Neuronal stem cell (in vitro differentiated cells): ENCODE data around the gene ADGRG6.
A peak's percentile ranks its signal among the peaks of the same experiment; 100 is the strongest.

Experiments used
- DNase-seq: peaks from one replicate; pipeline ENCODE4 v3.0.0-alpha.2; 2013; ENCODE audit warnings: low spot score
- H2AFZ ChIP-seq: one replicate; pipeline ENCODE4 v1.6.1; 2013; ENCODE audit warnings: mild to moderate bottlenecking, low read length, inconsistent platforms
- H2AK5ac ChIP-seq: 2 replicates; pipeline ENCODE4 v1.6.1; 2013; ENCODE audit warnings: low read depth, mild to moderate bottlenecking, inconsistent platforms, low read length, moderate library complexity, mixed read lengths
- H2BK120ac ChIP-seq: 2 replicates; pipeline ENCODE4 v1.6.1; 2013; ENCODE audit warnings: low read depth, mild to moderate bottlenecking, inconsistent platforms, low read length, moderate library complexity, mixed read lengths
- H2BK12ac ChIP-seq: one replicate; pipeline ENCODE4 v1.6.1; 2013; ENCODE audit warnings: low read length, inconsistent platforms
- H2BK15ac ChIP-seq: 2 replicates; pipeline ENCODE4 v1.6.1; 2013; ENCODE audit warnings: mild to moderate bottlenecking, low read length, inconsistent platforms, mixed read lengths
- H2BK5ac ChIP-seq: one replicate; pipeline ENCODE4 v1.6.1; 2013; ENCODE audit warnings: inconsistent platforms, mild to moderate bottlenecking, low read length, moderate library complexity
- H3K14ac ChIP-seq: one replicate; pipeline ENCODE4 v1.6.1; 2013; ENCODE audit warnings: low read length, inconsistent platforms
- H3K18ac ChIP-seq: 2 replicates; pipeline ENCODE4 v1.6.1; 2013; ENCODE audit warnings: low read length, inconsistent platforms
- H3K23ac ChIP-seq: 2 replicates; pipeline ENCODE4 v1.6.1; 2013; ENCODE audit warnings: low read depth, mild to moderate bottlenecking, mixed read lengths, low read length, inconsistent platforms; ENCODE audit not compliant: poor library complexity
- H3K27ac ChIP-seq: replicated peaks from 3 replicates; pipeline ENCODE4 v1.5.1; 2013; ENCODE audit warnings: low read length, inconsistent platforms
- H3K27me3 ChIP-seq, 3 experiments: 2 replicates each; pipeline ENCODE4 v1.6.1; 2013; ENCODE audit warnings: low read length in 3 of 3, mild to moderate bottlenecking in 2 of 3, inconsistent platforms in 1 of 3, low read depth in 1 of 3, mixed read lengths in 1 of 3, moderate library complexity in 1 of 3; ENCODE audit not compliant: control insufficient read depth in 3 of 3, insufficient read depth in 3 of 3
- H3K36me3 ChIP-seq, 2 donors: replicated peaks in 1 of 2; 2 replicates each; pipeline ENCODE4 v1.6.1; 2013; ENCODE audit warnings: low read length in 2 of 2; ENCODE audit not compliant: control insufficient read depth in 2 of 2, insufficient read depth in 2 of 2
- H3K4ac ChIP-seq: 2 replicates; pipeline ENCODE4 v1.6.1; 2013; ENCODE audit warnings: inconsistent platforms, mild to moderate bottlenecking, low read length, moderate library complexity
- H3K4me1 ChIP-seq, 2 donors: 1 replicate in 1 of 2; 2 replicates in 1 of 2; pipeline ENCODE4 v1.6.1; 2013; ENCODE audit warnings: low read length in 2 of 2, low read depth in 1 of 2; ENCODE audit not compliant: control insufficient read depth in 2 of 2, insufficient read depth in 1 of 2
- H3K4me2 ChIP-seq: one replicate; pipeline ENCODE4 v1.6.1; 2013; ENCODE audit warnings: mild to moderate bottlenecking, low read length, inconsistent platforms; ENCODE audit not compliant: insufficient read depth, poor library complexity, severe bottlenecking
- H3K4me3 ChIP-seq, 2 donors: 2 replicates each; pipeline ENCODE4 v1.5.1; 2013; ENCODE audit warnings: low read length in 2 of 2, mild to moderate bottlenecking in 2 of 2, inconsistent platforms in 1 of 2, moderate library complexity in 1 of 2
- H3K79me1 ChIP-seq: one replicate; pipeline ENCODE4 v1.6.1; 2013; ENCODE audit warnings: low read depth, mild to moderate bottlenecking, inconsistent platforms, low read length, moderate library complexity
- H3K9ac ChIP-seq: one replicate; pipeline ENCODE4 v1.6.1; 2013; ENCODE audit warnings: mild to moderate bottlenecking, low read depth, low read length, inconsistent platforms; ENCODE audit not compliant: poor library complexity
- H3K9me3 ChIP-seq, 2 donors: replicated peaks in 1 of 2; 2 replicates each; pipeline versions ENCODE3 to v1.6.1; 2013; ENCODE audit warnings: low read length in 2 of 2, mild to moderate bottlenecking in 2 of 2, inconsistent platforms in 1 of 2, low read depth in 1 of 2, mixed read lengths in 1 of 2, moderate library complexity in 1 of 2; ENCODE audit not compliant: control insufficient read depth in 2 of 2, insufficient read depth in 1 of 2
- H4K8ac ChIP-seq: one replicate; pipeline ENCODE4 v1.6.1; 2013; ENCODE audit warnings: low read depth, mild to moderate bottlenecking, inconsistent platforms, low read length, moderate library complexity
- H4K91ac ChIP-seq: one replicate; pipeline ENCODE4 v1.6.1; 2013; ENCODE audit warnings: low read length, low read depth, mild to moderate bottlenecking, inconsistent platforms; ENCODE audit not compliant: poor library complexity
- WGBS, 2 donors: extraction: QIAGEN DNeasy Blood & Tissue Kit; methylation state at CpG; one replicate each; pipeline ENCODE4 v1.1.7; 2013; ENCODE audit warnings: missing lambda C conversion rate in 2 of 2, mixed read lengths in 1 of 2; ENCODE audit not compliant: insufficient read length in 2 of 2, insufficient replicate concordance in 1 of 2; ENCODE audit errors: extremely low coverage in 2 of 2; 5-methylcytosine and 5-hydroxymethylcytosine counted together

ADGRG6 gene

GRCh38 chr6:142266060-142266459, 35.7 kb upstream of the ADGRG6 start:
- no peak overlapping the region for H2BK12ac ChIP-seq
- no peak overlapping the region for H3K9ac ChIP-seq
- H3K27me3 ChIP-seq: no peaks in the 10 kb centered on the region
- peaks cover 0 to 2% of the 10 kb centered on the region in 2 donors for H3K9me3 ChIP-seq
- H3K4me3 ChIP-seq: no peak overlapping the region
- H3K14ac ChIP-seq: no peak overlapping the region
- H3K18ac ChIP-seq: no peak overlapping the region
- H3K27ac ChIP-seq: no peak overlapping the region
- no peaks in the 10 kb centered on the region for H3K79me1 ChIP-seq
- H2BK15ac ChIP-seq: no peak overlapping the region
- no peak overlapping the region for H3K4me2 ChIP-seq
- no peak overlapping the region for H2AK5ac ChIP-seq
- no CpG with 5 or more reads among the region's 4 CpGs for WGBS, 2 donors
- H2BK5ac ChIP-seq: no peak overlapping the region
- no peak overlapping the region for H3K23ac ChIP-seq
- no peak overlapping the region for H2BK120ac ChIP-seq
- H4K91ac ChIP-seq: no peak overlapping the region
- no peak for DNase-seq
- no peaks in the 10 kb centered on the region for H3K4me1 ChIP-seq
- H2AFZ ChIP-seq: peak overlapping the region; percentile 34
- H3K4ac ChIP-seq: no peak overlapping the region
- no peaks in the 10 kb centered on the region for H3K36me3 ChIP-seq
- no peak overlapping the region for H4K8ac ChIP-seq

- no peaks in the 10 kb centered on the region for H3K27me3 ChIP-seq
- no peak overlapping the region for H2AK5ac ChIP-seq
- H3K79me1 ChIP-seq: no peaks in the 10 kb centered on the region
- H3K9me3 ChIP-seq: no peaks in the 10 kb centered on the region
- H3K4me3 ChIP-seq: no peak overlapping the region
- no peak overlapping the region for H4K8ac ChIP-seq
- DNase-seq: no peak
- H3K36me3 ChIP-seq: no peaks in the 10 kb centered on the region
- no peak overlapping the region for H3K4me2 ChIP-seq
- WGBS, 2 donors: no CpG with 5 or more reads among the region's 1 CpG
- no peak overlapping the region for H3K9ac ChIP-seq
- H3K18ac ChIP-seq: no peak overlapping the region
- H2BK15ac ChIP-seq: no peak overlapping the region
- no peak overlapping the region for H3K4ac ChIP-seq
- H2BK5ac ChIP-seq: no peak overlapping the region
- H3K27ac ChIP-seq: no peak overlapping the region
- H3K23ac ChIP-seq: no peak overlapping the region
- H2AFZ ChIP-seq: no peak overlapping the region
- no peaks in the 10 kb centered on the region for H3K4me1 ChIP-seq
- H3K14ac ChIP-seq: no peak overlapping the region
- H2BK120ac ChIP-seq: no peak overlapping the region
- H4K91ac ChIP-seq: no peak overlapping the region
- no peak overlapping the region for H2BK12ac ChIP-seq
Observed at GRCh38 chr6:142271476-142271875, 30.3 kb upstream of the ADGRG6 start.

GRCh38 chr6:142274656-142275055, 27.2 kb upstream of the ADGRG6 start:
- no peak overlapping the region for H2BK12ac ChIP-seq
- H3K79me1 ChIP-seq: no peaks in the 10 kb centered on the region
- H3K27ac ChIP-seq: no peak overlapping the region
- peaks cover 0 to 2% of the 10 kb centered on the region in 2 donors for H3K4me1 ChIP-seq
- no peak for DNase-seq
- no peak overlapping the region for H2BK5ac ChIP-seq
- no peaks in the 10 kb centered on the region for H3K9me3 ChIP-seq
- H3K36me3 ChIP-seq: no peaks in the 10 kb centered on the region
- H3K4me2 ChIP-seq: no peak overlapping the region
- no peak overlapping the region for H3K9ac ChIP-seq
- WGBS, 2 donors: no CpG with 5 or more reads among the region's 4 CpGs
- no peak overlapping the region for H4K8ac ChIP-seq
- H2BK120ac ChIP-seq: no peak overlapping the region
- no peak overlapping the region for H2AFZ ChIP-seq
- no peak overlapping the region for H2BK15ac ChIP-seq
- no peak overlapping the region for H3K14ac ChIP-seq
- no peak overlapping the region for H3K4ac ChIP-seq
- H4K91ac ChIP-seq: no peak overlapping the region
- H3K18ac ChIP-seq: no peak overlapping the region
- no peak overlapping the region for H3K23ac ChIP-seq
- H3K27me3 ChIP-seq: no peaks in the 10 kb centered on the region
- no peak overlapping the region for H3K4me3 ChIP-seq
- H2AK5ac ChIP-seq: no peak overlapping the region

- no peak overlapping the region for H2BK5ac ChIP-seq
- H3K27me3 ChIP-seq: no peaks in the 10 kb centered on the region
- H3K18ac ChIP-seq: no peak overlapping the region
- no peak overlapping the region for H2BK12ac ChIP-seq
- no peak overlapping the region for H4K8ac ChIP-seq
- WGBS, 2 donors: no CpG with 5 or more reads among the region's 5 CpGs
- H3K79me1 ChIP-seq: no peaks in the 10 kb centered on the region
- no peak overlapping the region for H3K27ac ChIP-seq
- H3K4me2 ChIP-seq: no peak overlapping the region
- no peak overlapping the region for H2BK15ac ChIP-seq
- peak overlapping the region; percentile 10 for H2AFZ ChIP-seq
- H3K14ac ChIP-seq: no peak overlapping the region
- no peak overlapping the region for H3K4me3 ChIP-seq
- no peak overlapping the region for H3K4ac ChIP-seq
- H3K4me1 ChIP-seq: peaks cover 0 to 6% of the 10 kb centered on the region in 2 donors
- H3K23ac ChIP-seq: no peak overlapping the region
- no peaks in the 10 kb centered on the region for H3K36me3 ChIP-seq
- H4K91ac ChIP-seq: no peak overlapping the region
- no peak overlapping the region for H2BK120ac ChIP-seq
- H3K9me3 ChIP-seq: no peaks in the 10 kb centered on the region
- DNase-seq: no peak
- no peak overlapping the region for H3K9ac ChIP-seq
- no peak overlapping the region for H2AK5ac ChIP-seq
Observed at GRCh38 chr6:142275236-142276006, 26.4 kb upstream of the ADGRG6 start.
